GM12864 (cell line): Measurements from ENCODE around the gene HPD.

ENCODE experiments used
- DNase-seq: peaks from one replicate; pipeline ENCODE4 v3.0.0-alpha.2; 2011; ENCODE audit warnings: low read depth
- H3K4me3 ChIP-seq: 2 replicates; pipeline ENCODE4 v1.5.1; 2011; ENCODE audit warnings: mild to moderate bottlenecking, low read depth, low read length, control low read depth
- CTCF ChIP-seq: IDR thresholded peaks from 2 replicates; pipeline ENCODE4 v1.5.1; 2011; ENCODE audit warnings: low read depth, mild to moderate bottlenecking, moderate library complexity, low read length, control low read depth, inconsistent platforms; ENCODE audit errors: missing control alignments

The HPD gene

GRCh38 chr12:121820056-121820455 lies 38.6 kb downstream of the HPD start:
- no peak for DNase-seq
- no peak overlapping the region for H3K4me3 ChIP-seq
- no peak for TF ChIP-seq CTCF

GRCh38 chr12:121819212-121819949 lies 39.3 kb downstream of the HPD start:
- TF ChIP-seq CTCF = no peak
- no peak for DNase-seq
- H3K4me3 ChIP-seq = no peak overlapping the region

GRCh38 chr12:121817648-121818043 lies 41.0 kb downstream of the HPD start:
- no peak for DNase-seq
- TF ChIP-seq CTCF = no peak
- no peak overlapping the region for H3K4me3 ChIP-seq

- no peak overlapping the region for H3K4me3 ChIP-seq
- DNase-seq = no peak
- no peak for TF ChIP-seq CTCF
Observed at GRCh38 chr12:121816925-121817647, 41.6 kb downstream of the HPD start.

- DNase-seq = no peak
- H3K4me3 ChIP-seq = no peak overlapping the region
- TF ChIP-seq CTCF = no peak
Observed at GRCh38 chr12:121815263-121815662, 43.4 kb downstream of the HPD start.

- TF ChIP-seq CTCF = no peak
- no peak overlapping the region for H3K4me3 ChIP-seq
- DNase-seq = no peak
Observed at GRCh38 chr12:121814429-121815119, 44.1 kb downstream of the HPD start.

GRCh38 chr12:121813951-121814350 lies 44.7 kb downstream of the HPD start:
- no peak for DNase-seq
- no peak overlapping the region for H3K4me3 ChIP-seq
- no peak for TF ChIP-seq CTCF
